Small intestine (tissue), 7 donors: ENCODE measurements around the gene PAPPA. TPM values are rescaled to one million over a fixed set of nuclear protein-coding genes. Genes with fewer than 3 reads are reported as not detected.

Experiments used
- DNase-seq, 2 donors: peaks; one replicate each; pipeline versions ENCODE4 v3.0.0 to v3.0.0-alpha.2; 2013
- FAIRE-seq: peaks from 2 replicates; lab custom pipeline; 2012; peaks lifted over from hg19 to GRCh38; lab: Jason Lieb, UNC
- H3K27ac ChIP-seq, 3 donors: one replicate each; pipeline ENCODE4 v1.5.1; 2013; ENCODE audit warnings: low read length in 2 of 3, mild to moderate bottlenecking in 2 of 3, control low read depth in 1 of 3, inconsistent platforms in 1 of 3, low read depth in 1 of 3, moderate library complexity in 1 of 3
- H3K27me3 ChIP-seq, 3 donors: one replicate each; pipeline ENCODE4 v1.6.1; 2013; ENCODE audit warnings: low read length in 3 of 3, inconsistent platforms in 1 of 3; ENCODE audit not compliant: control insufficient read depth in 3 of 3, insufficient read depth in 3 of 3
- H3K36me3 ChIP-seq, 3 donors: one replicate each; pipeline ENCODE4 v1.6.1; 2013; ENCODE audit warnings: low read length in 3 of 3, inconsistent platforms in 1 of 3, low read depth in 1 of 3, mild to moderate bottlenecking in 1 of 3, moderate library complexity in 1 of 3; ENCODE audit not compliant: control insufficient read depth in 3 of 3, insufficient read depth in 2 of 3
- H3K4me1 ChIP-seq, 3 donors: one replicate each; pipeline ENCODE4 v1.6.1; 2013; ENCODE audit warnings: low read length in 2 of 3, inconsistent platforms in 1 of 3, low read depth in 1 of 3, mild to moderate bottlenecking in 1 of 3, moderate library complexity in 1 of 3; ENCODE audit not compliant: control insufficient read depth in 3 of 3, insufficient read depth in 2 of 3
- H3K4me3 ChIP-seq, 3 donors: one replicate each; pipeline ENCODE4 v1.5.1; 2013; ENCODE audit warnings: low read length in 3 of 3, control low read depth in 1 of 3, inconsistent platforms in 1 of 3, low read depth in 1 of 3, mild to moderate bottlenecking in 1 of 3, moderate library complexity in 1 of 3
- H3K9me3 ChIP-seq, 2 donors: one replicate each; pipeline ENCODE4 v1.6.1; 2013; ENCODE audit warnings: low read depth in 1 of 2, low read length in 1 of 2; ENCODE audit not compliant: control insufficient read depth in 2 of 2, insufficient read depth in 1 of 2
- WGBS, 3 donors: extraction: QIAGEN DNeasy Blood & Tissue Kit; methylation state at CpG; one replicate each; pipeline ENCODE4 v1.1.7; 2013; 5-methylcytosine and 5-hydroxymethylcytosine counted together
- polyA plus RNA-seq, 4 donors: library from polyadenylated mRNA; stranded (reverse) in 3 of 4; unstranded in 1 of 4; fragments of 200-250 nt in 3 of 4; fragments of 120-200 nt in 1 of 4; gene quantifications; one replicate each; pipeline versions ENCODE4 v1.2.1 to v1.2.3, GENCODE V29; 2013
- donor health status: healthy with polysubstance abuse.
- donor health status: control.
- donor health status: control.
- donor health status: Bipolar disorder and iron deficiency.
- donor health status: healthy.

PAPPA gene
- polyA plus RNA-seq, 4 donors: 0.27 to 1.2 (median 0.88) TPM; not detected in 1

- Histone ChIP-seq H3K36me3 (no peaks in the 10 kb centered on the region), H3K27ac (peak overlapping the region in 1 of 3 donors; percentile 14), H3K4me3 (no peak overlapping the region), H3K4me1 (no peaks in the 10 kb centered on the region), H3K27me3 (no peaks in the 10 kb centered on the region), H3K9me3 (no peaks in the 10 kb centered on the region)
- 69 to 86% (median 82%) methylated on average over 19 of the region's 19 CpGs for WGBS, 3 donors
- FAIRE-seq (no peak), DNase-seq (peak in 1 of 2 donors; percentile 9)
Observed at GRCh38 chr9:116318468-116319374, 165.1 kb downstream of the PAPPA start.

GRCh38 chr9:116319480-116319879, 165.9 kb downstream of the PAPPA start:
- no peaks in the 10 kb centered on the region for H3K36me3 ChIP-seq
- DNase-seq (no peak), FAIRE-seq (no peak)
- H3K4me3 ChIP-seq: no peak overlapping the region
- H3K27me3 ChIP-seq: no peaks in the 10 kb centered on the region
- no peaks in the 10 kb centered on the region for H3K4me1 ChIP-seq
- H3K9me3 ChIP-seq: no peaks in the 10 kb centered on the region
- WGBS, 3 donors: 58 to 73% (median 59%) methylated on average over 3 of the region's 3 CpGs
- no peak overlapping the region for H3K27ac ChIP-seq

- Histone ChIP-seq H3K9me3 (no peaks in the 10 kb centered on the region), H3K4me1 (no peaks in the 10 kb centered on the region), H3K4me3 (no peak overlapping the region), H3K36me3 (no peaks in the 10 kb centered on the region), H3K27ac (no peak overlapping the region), H3K27me3 (no peaks in the 10 kb centered on the region)
- no peak for FAIRE-seq
- DNase-seq: no peak
- WGBS, 3 donors: 30 to 41% (median 38%) methylated on average over 3 of the region's 3 CpGs
Observed at GRCh38 chr9:116320290-116320689, 166.7 kb downstream of the PAPPA start.

GRCh38 chr9:116322521-116322920, 168.9 kb downstream of the PAPPA start:
- Histone ChIP-seq H3K27me3 (no peaks in the 10 kb centered on the region), H3K9me3 (no peaks in the 10 kb centered on the region), H3K4me1 (no peaks in the 10 kb centered on the region), H3K36me3 (no peaks in the 10 kb centered on the region), H3K4me3 (no peak overlapping the region), H3K27ac (no peak overlapping the region)
- no peak for DNase-seq
- 76 to 86% (median 81%) methylated on average over 2 of the region's 2 CpGs for WGBS, 3 donors
- FAIRE-seq: no peak

- 57 to 68% (median 62%) methylated on average over 11 of the region's 11 CpGs for WGBS, 3 donors
- DNase-seq (no peak), FAIRE-seq (no peak)
- no peak overlapping the region for H3K4me3 ChIP-seq
- H3K9me3 ChIP-seq: no peaks in the 10 kb centered on the region
- H3K27ac ChIP-seq: no peak overlapping the region
- no peaks in the 10 kb centered on the region for H3K36me3 ChIP-seq
- H3K4me1 ChIP-seq: no peaks in the 10 kb centered on the region
- no peaks in the 10 kb centered on the region for H3K27me3 ChIP-seq
Observed at GRCh38 chr9:116323012-116323411, 169.4 kb downstream of the PAPPA start.

GRCh38 chr9:116323571-116323970, 170.0 kb downstream of the PAPPA start:
- no peaks in the 10 kb centered on the region for H3K27me3 ChIP-seq
- H3K36me3 ChIP-seq: no peaks in the 10 kb centered on the region
- H3K9me3 ChIP-seq: no peaks in the 10 kb centered on the region
- H3K4me1 ChIP-seq: no peaks in the 10 kb centered on the region
- no peak overlapping the region for H3K4me3 ChIP-seq
- FAIRE-seq (no peak), DNase-seq (no peak)
- H3K27ac ChIP-seq: no peak overlapping the region

- H3K27me3 ChIP-seq: no peaks in the 10 kb centered on the region
- no peak overlapping the region for H3K4me3 ChIP-seq
- H3K4me1 ChIP-seq: no peaks in the 10 kb centered on the region
- no peak for DNase-seq
- no peaks in the 10 kb centered on the region for H3K36me3 ChIP-seq
- no peak overlapping the region for H3K27ac ChIP-seq
- no peaks in the 10 kb centered on the region for H3K9me3 ChIP-seq
- no peak for FAIRE-seq
Observed at GRCh38 chr9:116325924-116326323, 172.3 kb downstream of the PAPPA start.

GRCh38 chr9:116327701-116328405, 174.3 kb downstream of the PAPPA start:
- Histone ChIP-seq H3K27me3 (peaks cover 0 to under 1% (median 0%) of the 10 kb centered on the region in 3 donors), H3K36me3 (no peaks in the 10 kb centered on the region), H3K4me3 (no peak overlapping the region), H3K27ac (no peak overlapping the region), H3K9me3 (no peaks in the 10 kb centered on the region), H3K4me1 (no peaks in the 10 kb centered on the region)
- FAIRE-seq (no peak), DNase-seq (no peak)
- 44 to 49% (median 45%) methylated on average over 4 of the region's 4 CpGs for WGBS, 3 donors
